Stimulated activated CD4-positive, alpha-beta T cell treated with anti-CD3 and anti-CD28 coated beads, Interleukin-12 subunit alpha, Interleukin-12 subunit beta, amount 100 ng/mL, for 4 hours (primary cell): ENCODE data around the gene CRB2.
A peak's percentile ranks its signal among the peaks of the same experiment; 100 is the strongest.

Source experiments
- DNase-seq: peaks from one replicate; pipeline ENCODE4 v3.0.0-alpha.2; 2020

The CRB2 gene

GRCh38 chr9:123355761-123356431, at the start of gene CRB2:
Gene CRB2, plus strand, starts transcription at chr9:123356197. Its CDS starts 64 bp downstream, at chr9:123356261.
- DNase-seq = no peak

GRCh38 chr9:123309611-123310010, 46.4 kb upstream of the CRB2 start:
- no peak for DNase-seq

DNA sequence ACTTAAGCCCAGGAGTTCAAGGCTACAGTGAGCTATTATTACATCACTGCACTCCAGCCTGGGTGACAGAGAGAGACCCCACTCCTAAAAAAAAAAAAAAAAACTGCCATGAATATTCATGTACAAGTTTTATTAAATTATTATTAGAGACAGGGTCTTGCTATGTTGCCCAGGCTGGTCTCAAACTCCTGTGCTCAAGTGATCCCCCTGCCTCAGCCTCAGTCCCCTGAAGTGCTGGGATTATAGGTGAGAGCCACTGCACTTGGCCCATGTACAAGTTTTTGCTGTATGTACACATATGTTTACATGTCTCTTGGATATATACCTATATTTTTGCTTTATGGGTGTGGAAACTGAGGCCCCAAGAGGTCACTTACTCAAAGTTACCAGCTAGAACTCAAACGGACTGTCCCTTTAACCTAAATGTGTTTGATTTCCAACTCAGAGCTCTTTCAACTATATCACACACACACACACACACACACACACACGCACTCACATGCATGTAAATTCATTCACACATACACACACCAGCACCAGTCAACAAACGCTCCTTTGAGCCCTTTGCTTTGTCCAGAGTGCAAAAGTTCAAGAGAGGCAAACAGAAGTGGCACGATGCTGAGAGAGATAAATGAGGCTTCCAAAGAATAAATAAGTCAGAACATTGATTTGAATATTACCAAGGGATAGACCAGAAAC, 45.3 kb upstream of the CRB2 start:
- no peak for DNase-seq

- no peak for DNase-seq
These were observed 44.7 kb upstream of the CRB2 start for GRCh38 chr9:123311250-123311752.

- no peak for DNase-seq
These were observed 43.6 kb upstream of the CRB2 start for GRCh38 chr9:123312306-123312877.

DNA sequence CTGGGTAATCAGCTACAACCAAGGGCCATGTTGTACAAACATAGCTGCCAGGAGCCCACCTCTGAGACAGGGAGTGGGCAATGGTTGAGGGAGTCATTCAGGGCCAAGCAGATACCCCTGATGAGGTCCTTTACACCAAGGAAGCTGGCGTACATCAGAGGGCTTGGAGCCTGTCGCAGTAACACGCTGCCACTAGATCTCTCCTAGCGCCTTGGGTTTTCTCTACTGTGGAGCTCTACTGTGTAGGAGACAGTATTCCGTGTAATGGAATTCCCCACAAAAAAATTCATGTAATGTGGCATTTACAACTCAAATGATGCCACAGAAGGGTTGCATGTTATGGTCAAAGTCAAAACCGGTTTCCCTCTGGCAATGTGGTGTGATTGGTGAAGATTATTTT, 41.4 kb upstream of the CRB2 start:
- no peak for DNase-seq

DNA sequence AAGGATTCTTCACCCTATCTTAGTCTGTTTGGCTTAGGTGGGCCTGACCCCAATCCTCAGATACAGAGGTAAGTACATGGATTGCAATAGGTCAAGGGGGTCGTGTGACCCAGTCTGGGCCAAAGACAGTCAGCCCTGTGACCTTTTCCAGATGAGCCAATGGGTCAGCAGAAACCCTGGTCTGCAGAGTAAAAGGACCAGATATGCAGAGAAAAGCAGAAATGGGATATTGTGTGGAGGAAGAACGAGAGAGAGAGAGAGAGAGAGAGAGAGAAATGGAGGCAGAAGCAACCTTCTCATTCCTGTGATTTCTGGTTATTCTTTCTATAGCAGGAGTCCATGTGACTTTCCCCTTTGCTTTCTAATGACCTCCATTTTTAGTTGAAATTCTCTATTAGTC, 40.4 kb upstream of the CRB2 start:
- no peak for DNase-seq

DNA sequence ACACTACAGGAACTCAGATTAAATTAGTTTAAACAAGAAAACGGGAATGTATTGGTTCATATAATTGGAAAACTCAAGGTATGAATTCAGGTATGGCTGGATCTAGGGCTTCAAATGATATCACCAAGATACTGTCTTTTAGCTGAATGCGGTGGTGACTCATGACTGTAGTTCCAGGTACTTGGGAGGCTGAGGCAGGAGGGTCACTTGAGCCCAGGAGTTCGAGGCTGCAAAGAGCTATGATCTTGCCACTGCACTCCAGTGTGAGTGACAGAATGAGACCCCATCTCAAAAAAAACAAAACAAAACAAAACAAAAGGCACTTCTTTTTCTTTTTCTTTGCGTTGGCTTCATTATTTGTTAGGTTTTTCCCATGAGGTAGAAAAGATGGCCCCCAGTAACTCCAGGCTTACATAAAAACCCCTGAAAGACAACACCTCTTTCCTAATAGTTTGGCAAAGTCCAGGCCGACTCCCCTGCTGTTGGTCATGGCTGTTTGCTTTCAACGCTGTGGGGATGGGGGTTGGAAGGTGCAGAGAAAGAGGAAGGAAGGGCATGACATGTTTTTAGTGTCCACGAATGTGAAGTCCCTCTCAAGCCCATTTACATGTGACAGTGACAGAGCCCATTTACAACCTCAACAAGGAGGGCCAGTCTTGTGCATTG, 39.8 kb upstream of the CRB2 start:
- DNase-seq = no peak

DNA sequence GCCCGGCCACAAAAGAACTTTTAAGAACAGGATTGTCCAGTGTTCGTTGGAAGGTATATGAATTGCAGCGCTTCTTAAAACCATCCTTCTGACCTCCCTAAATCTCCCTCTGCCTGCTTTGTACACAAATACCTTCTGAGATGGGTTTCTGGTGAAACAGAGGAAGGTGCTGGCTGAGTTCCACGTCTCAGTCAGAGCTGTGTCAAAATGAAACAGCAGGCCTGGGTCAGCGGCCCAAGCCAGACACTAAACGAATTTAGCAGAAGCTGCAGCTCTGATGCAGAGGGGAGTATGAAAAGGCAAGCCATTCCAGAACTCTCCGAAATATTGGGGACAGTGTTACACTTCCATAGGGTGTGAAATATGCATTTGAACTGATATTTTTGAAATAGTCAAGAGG, 37.8 kb upstream of the CRB2 start:
- DNase-seq = no peak

DNA sequence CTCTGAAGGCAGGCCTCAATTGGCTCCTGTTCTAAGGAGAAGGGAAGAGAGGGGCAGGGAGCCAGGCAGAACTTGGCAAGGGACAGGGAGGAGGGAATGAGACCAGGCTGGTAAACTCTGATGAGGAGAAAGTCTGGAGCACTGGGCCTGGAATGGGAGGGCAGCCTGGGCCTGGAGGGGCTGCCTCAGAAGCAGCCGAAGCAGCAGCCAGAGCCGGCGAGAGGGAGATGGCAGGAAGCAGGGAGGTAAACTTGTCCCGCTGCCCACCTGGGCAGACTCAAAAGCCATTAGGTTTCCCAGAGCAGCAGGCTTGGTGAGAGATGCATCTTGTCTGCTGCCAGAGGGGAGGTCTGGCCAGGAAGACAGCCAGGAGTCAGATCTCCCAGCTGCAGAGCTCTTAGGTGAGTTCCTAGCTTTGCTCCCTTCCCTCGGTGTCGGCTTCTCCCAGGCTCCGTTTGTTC, 37.0 kb upstream of the CRB2 start:
- no peak for DNase-seq

DNA sequence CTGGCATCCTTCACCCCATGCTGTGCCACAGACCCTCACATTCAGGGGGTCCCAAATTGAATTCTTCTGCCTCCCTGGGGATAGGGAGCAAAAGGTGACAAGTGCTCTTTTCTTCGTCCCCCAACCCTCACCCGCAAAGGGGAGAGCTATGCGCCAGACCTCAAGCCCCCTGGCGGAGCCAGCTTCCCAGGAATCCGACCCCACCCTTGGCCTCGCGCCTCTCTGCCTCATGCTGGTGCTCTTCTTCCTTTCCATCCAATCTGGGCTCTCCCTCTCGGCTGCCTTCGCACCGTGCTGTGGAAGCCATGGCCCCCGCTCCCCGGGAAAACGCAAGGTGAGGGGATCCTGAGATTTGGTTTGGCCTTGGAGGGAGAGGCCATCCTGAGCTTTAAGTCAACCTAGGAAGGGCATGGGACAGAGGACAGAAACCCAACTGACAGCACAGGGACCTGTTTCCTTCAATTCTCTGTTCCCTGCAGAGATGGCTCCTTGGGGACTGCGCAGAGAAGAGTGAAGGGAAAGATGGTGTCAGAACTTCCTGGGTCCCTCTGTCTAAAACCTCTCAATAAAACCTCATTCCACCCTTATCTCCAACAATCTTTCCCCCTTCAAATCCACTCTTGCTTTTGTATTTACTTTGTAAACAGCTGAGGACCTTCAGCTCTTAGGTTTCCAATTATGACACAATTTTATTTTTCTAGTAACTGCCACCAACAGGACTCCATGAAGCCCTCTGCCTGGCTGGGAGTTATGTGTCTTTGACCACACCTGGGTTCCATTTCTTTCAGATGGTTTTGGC, 36.3 kb upstream of the CRB2 start:
- no peak for DNase-seq

DNA sequence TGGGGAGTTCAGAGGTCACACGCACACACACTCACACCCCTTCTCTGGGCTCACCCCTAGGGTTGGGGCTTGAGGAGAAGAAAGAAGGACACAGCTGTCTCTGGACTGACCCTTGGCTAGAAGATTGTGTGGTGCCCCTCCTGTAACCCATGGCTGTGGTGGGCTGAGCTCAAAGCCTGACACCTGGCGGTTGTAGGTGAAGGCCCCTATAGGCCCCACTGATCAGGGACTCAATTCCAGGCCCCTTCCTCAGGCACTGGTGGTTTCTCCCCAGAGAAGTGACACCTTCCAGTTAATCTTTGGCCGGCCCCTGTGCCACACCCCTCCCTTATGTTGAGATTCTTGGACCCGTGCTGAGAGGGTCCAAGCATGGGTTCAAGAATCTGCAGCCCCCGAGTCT, 35.2 kb upstream of the CRB2 start:
- no peak for DNase-seq

DNA sequence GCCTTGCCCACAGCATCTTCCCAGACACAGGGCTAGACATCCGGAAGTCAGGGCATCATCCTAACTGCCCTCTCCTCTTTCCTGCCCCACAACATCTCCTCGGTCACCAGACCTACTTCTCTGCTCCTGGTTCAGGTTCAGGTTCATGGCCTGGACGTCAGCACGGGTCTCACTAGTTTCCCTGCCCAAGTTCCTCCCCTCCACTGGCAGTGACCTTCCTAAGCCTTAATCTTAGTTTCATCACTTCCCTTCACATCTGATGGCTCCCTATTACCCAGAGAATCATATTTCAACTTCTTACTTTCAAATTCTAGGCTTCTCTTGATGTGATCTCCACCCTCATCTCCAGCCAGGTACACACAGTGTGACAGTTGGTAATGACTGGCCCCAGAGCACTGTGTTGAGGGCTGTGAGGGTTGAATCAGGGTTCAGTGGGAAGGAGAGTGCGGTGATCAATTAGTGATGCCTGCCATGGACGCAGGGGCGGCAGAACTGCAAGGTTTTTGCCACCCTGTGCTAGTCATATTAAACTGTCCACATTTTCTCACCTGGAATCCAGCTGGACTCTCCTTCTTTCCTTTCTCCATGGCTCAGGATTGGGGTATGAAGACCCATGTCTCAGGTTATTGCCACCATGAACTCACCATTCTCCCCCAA, 34.3 kb upstream of the CRB2 start:
- DNase-seq = no peak

- DNase-seq = peak; percentile 27
These were observed 33.5 kb upstream of the CRB2 start for GRCh38 chr9:123322273-123323195.

- DNase-seq = no peak
These were observed 32.6 kb upstream of the CRB2 start for GRCh38 chr9:123323196-123324013.

DNA sequence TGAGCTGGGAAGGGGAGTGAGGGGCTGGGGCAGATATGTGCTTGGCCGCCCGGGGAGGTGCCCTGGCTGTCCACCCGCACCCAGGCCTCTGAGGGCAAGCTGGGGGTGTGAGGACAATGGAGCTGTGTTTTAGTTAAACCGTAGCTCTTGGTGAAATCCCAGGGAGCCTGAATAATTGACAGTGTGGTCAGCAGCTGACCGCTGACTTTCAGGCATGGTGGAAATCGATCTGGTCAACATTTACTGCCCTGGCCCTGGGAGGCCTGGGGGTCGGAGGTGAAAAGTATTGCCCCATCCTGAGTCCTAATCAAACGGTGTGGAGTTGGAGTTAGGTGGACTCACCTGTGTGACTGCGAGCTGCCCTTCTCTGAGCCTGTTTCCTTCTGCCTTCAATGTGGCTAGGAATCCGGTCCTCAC, 31.2 kb upstream of the CRB2 start:
- no peak for DNase-seq

GRCh38 chr9:123326187-123326586, 29.8 kb upstream of the CRB2 start:
- no peak for DNase-seq

DNA sequence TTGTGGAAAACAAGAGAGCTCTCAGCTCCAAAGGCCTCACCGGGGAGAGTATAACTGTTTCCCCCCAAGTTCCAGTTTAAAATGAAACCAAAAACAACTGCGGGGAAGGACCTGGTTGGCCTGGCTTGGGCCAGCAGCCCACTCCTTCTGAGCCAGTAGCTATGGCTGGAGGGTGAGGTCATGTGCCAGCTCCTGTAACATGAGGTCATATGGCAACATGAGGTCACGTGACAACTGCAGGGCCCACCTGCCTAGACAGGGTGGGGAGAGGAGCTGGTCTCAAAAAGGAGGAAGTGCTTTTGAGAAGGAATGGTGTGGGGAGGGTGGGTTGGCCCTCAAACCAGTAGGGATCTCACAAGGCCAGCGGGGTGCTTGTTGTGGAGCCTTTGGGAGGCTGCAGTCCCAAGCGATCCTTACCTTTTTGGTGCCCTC, 29.3 kb upstream of the CRB2 start:
- DNase-seq = no peak

DNA sequence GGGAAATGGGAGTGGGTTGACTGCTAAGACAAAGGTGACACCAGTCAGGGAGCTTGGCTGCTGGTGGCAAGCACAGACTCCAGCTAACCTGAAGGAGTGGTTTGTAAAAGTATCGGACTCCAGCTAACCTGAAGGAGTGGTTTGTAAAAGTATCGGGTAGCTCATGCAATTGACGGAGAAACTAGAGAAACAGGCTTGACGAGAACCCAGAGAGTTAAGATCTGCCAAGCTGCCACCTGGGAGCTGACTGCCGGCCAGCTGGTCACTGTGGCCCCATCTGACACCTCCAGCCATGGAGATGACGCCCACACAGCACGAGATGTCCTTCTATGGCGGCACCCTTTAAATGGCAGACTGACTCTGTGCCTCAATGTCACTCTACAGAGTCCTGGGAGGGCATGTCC, 28.3 kb upstream of the CRB2 start:
- no peak for DNase-seq
